NCI-H748 treated with DMSO at 0.1 percent for 48 hours (cell line): Measurements from ENCODE around the gene MTX1.
"Not testable (repeated sequence)": the region's sequence is repeated elsewhere in the genome, so short reads cannot be mapped to it uniquely, and the experiment has no call there.

Source experiments
- DNase-seq: peaks from one replicate; lab custom pipeline; 2025; lab: John Stamatoyannopoulos, UW

Gene MTX1

GRCh38 chr1:155188268-155188667 is 20.2 kb upstream of the MTX1 start:
- DNase-seq: no peak

GRCh38 chr1:155189926-155190325 is 18.6 kb upstream of the MTX1 start:
- not testable (repeated sequence) for DNase-seq

- no peak for DNase-seq
Measured at GRCh38 chr1:155191904-155192303, 16.6 kb upstream of the MTX1 start.

DNA sequence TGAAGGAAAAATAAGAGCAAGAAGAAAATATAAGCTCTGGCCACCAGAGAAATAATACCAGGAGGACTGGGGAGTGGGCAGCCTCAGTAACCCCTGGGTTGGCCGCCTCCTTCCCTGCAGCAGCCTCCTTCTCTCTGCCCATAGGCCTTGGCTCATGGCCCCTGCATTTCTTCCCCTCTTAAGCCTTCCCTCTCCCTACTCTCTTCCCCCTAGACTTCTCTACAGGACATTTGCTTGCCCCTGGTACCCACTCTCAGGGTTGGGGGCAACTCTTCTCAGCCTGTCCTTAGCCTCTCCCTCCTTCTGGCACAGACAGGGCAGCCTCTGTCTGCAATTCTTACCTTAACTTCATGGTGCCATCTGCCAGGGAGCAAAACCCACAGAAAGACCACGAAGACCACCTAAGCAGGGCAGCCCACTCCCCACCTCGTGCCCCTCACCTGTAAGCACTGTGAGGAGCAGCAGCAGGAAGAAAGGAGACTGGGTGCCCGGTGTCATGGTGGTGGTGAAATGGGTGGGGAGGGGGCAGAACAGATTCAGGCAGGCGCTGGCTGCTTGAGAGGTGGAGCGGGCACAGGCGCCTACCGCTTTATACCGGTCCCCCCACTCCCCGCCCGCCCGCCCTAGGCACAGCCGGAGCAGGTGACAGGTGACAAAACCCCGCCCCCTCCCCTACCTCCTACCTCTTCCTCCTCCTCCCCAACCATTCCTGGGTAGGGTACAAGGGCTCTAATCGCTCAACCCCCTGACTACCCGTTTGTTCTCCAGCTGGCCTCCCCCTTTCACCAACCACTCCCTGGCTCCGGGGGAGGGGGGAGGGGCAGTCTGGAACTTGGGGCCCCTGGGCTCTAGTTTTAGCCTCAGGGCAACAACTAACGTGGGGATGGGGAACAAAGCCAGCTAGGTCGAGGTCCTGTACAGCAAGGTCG is 15.9 kb upstream of the MTX1 start:
- DNase-seq: peak; percentile 63

DNA sequence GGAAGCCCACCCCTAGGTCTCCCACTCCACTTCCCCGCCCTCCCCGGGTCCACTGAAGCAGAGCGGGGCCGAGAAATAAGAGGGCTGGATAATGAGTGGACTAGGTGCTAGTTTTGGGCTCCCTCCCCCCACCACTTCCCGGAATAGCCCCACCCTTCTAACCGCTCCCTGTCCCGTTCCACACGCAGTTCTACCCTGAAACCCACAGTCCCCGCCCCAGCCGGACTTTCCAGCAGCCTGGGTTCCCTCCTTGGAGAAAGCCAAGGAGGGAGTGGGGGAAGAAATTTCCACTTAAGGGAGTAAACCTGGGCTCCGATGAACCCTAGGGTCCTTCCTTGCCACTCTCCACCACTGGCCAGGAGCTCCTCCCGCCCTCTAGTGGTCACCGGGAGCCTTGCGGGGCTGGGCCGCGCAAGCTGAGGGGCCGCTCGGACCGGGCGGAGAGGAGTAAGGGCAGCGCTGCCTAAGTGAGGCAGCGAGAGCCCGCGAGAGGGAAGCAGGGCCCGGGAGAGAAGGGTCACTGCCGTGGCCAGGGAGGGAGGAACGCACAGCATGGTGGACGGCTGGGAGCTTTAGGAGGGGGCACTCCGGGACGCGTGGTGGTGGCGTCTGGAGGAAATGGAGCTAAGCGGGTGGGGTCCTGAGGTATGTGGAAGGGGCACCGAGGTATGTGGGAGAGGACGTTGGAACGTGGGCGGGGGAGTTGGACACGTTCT is 15.1 kb upstream of the MTX1 start:
- peak; percentile 76 for DNase-seq

DNA sequence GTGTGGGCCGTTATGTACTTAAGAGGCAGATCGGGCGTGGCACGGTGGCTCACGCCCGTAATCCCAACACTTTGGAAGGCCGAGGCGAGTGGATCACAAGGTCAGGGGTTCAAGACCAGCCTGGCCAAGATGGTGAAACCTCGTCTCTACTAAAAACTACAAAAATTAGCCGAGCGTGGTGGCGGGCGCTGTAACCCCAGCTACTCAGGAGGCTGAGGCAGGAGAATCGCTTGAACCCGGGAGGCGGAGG is 14.6 kb upstream of the MTX1 start:
- DNase-seq: not testable (repeated sequence)

GRCh38 chr1:155195201-155196102 is 13.0 kb upstream of the MTX1 start:
- no peak for DNase-seq

DNA sequence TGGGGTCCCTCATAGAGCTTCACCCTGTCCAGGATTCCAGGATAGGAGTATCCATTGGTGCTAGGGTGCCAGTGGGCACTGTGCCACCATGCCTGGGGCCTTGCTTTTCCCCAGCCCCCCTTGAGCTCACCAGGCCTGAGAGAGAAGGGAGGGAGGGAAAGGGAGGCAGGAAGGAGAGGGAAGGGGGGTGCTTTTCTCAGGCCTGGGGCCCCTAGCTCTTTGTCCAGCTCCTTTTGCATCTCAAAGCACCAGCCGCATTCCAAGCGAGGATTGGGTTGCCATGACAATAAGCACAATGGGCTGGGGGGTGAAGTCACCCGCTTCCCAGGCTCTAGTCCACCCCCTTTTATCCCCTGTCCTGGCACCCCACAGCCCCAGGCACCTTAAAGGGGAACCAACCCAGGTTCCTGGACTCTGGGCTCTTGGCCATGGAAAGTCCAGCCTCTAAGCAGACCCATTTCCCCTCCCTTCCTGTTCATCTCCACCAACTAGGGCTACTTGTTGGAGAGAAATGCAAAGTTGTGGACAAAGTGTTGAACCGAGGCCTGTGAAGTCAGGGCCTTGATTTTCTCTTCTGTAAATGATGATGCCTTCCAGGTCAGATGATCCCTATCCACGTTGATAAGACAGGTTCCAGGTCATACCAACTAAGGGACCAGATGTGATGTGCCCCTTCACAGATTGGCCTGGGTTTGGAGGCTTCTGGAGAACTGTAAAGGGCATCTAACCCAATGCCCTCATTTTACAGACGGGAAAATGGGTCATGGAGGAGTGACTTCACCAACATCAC is 12.2 kb upstream of the MTX1 start:
- DNase-seq: no peak

DNA sequence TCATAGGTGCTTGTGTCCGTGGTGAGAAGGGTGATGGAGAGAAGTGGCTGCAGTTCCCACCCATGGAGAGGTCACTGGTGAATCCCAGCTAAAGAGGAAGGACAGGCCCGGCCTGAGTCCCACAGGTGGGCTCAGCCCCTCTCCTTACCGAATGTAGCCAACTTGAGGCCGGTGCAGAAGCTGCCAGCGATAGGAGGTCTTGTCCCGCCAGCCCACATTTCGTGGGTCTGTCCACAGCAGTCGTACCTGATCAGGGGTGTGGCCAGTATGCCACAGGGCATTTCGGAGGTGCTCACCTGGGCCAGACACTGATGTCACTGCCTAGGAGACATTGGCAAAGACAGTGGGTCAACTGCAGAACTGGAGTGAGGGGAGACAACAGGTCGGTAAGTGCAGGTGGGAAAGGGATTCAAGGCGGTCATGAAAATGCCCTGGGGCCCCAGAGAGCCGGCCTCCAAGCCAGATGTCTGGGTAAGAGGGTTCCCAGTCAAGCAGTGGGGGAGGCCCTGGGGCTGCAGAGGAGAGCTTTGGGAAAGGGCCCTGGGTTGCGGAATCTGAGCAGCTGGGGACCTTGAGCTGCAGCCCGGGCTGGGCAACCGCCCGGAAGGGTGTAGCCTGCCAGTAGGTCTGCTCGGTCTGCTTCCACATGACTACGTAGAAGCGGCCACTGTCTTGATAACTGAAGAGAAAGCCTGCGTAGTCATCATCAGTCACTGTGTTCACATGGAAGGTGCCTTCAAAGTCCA is 11.4 kb upstream of the MTX1 start:
- no peak for DNase-seq

- DNase-seq: no peak
Measured at GRCh38 chr1:155197901-155198546, 10.5 kb upstream of the MTX1 start.

DNA sequence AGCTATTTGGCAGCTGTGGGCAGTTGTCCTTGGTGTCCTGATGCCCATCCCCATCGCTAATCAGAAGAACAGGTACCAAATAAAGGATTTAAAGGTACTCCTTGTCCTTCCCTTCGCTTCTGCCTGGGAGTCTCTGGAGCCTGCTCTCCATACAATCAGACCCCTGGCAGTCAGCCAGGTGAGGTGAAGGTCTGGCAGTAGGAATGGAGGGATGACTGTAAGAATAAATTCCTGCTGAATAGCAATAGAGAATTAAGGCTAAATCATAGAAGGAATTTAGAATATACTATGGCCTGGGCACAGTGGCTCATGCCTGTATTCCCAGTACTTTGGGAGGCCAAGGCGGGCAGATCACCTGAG is 10.0 kb upstream of the MTX1 start:
- no peak for DNase-seq

GRCh38 chr1:155199792-155200191 is 8.7 kb upstream of the MTX1 start:
- no peak for DNase-seq

GRCh38 chr1:155200920-155201319 is 7.6 kb upstream of the MTX1 start:
- DNase-seq: no peak

DNA sequence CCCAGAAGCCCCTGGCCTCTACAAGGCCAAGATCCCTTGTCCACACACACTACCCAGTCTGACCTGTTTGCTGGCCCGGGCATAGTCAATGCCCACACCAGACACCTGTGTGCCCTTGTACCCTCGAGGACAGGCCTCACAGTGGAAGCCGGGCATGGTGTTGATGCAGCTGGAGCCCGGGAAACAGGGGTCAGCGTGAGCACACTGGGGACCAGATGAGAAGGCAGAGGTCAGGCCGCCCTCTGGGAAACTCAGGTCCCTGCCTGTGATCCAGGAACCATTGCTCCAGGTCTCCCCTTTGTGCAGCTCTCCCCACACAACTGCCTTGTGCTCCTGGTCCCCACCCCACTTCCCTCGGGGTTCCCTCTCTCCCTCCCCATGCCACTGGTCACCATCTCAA is 6.3 kb upstream of the MTX1 start:
- DNase-seq: no peak

DNA sequence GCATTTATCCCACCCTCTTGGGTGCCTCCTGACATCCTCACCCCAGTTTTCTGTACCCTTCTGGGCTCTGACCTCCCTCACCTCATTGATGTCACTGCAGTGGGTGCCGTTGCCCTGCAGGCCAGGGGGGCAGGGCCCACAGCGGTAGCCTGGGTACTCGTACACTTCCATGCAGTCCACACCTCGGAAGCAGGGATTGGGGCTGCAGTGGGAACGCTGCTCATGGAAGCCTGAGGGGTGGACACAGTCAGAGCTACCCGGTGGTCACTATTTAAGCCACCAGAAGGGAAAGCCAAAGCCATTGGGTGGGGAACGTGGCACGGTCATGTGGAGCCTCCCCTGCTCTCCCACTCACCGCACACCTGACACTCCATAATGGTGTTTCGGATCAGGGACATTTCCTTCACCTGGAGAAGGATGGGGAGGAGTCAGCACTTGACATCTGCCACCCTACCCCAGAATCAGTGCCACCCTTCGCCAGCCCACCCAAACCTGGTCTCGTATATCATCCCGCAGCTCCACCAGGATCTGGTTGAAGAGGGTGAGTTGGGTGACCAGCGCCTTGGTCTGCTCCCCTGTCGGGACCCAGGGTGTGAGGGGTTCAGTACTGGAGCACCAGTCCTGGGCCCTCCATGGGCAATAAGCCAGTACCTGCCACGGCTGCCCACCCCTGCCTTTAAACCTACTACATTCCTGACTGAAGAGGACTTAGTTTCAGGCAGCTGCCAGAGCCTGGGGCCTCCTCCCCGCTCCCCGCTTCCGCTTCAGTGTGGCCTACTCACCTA is 5.6 kb upstream of the MTX1 start:
- no peak for DNase-seq

GRCh38 chr1:155205035-155205434 is 3.5 kb upstream of the MTX1 start:
- DNase-seq: no peak

GRCh38 chr1:155205969-155206593 is 2.4 kb upstream of the MTX1 start:
- DNase-seq: no peak

- DNase-seq: peak; percentile 83
Measured at GRCh38 chr1:155206891-155207805, 1.3 kb upstream of the MTX1 start.
